IMR-90 (cell line): ENCODE measurements around the gene IZUMO4. TPM values are rescaled to one million over a fixed set of nuclear protein-coding genes. Genes with fewer than 3 reads are reported as not detected.

Experiments
- ATAC-seq: fragments of 200-7000 bp; cut with Tn5 transposase; 2 replicates; pipeline ENCODE4 v1.9.1; 2020; ENCODE audit warnings: low read depth, mild to moderate bottlenecking, moderate library complexity
- BruUV-seq: library from RNA; stranded (reverse); fragments of 400-500 nt; replicated peaks from 2 replicates; lab custom pipeline; 2021; lab: Mats Ljungman, UMichigan
- CTCF ChIA-PET: fragments of 300-600 bp; formaldehyde crosslinking; extraction: SDS; loops from one replicate; lab custom pipeline; 2021; ENCODE audit warnings: antibody characterized with exemption; lab: Yijun Ruan, JAX
- POLR2A ChIA-PET: fragments of 300-600 bp; sonication (Branson Sonifier 250); formaldehyde crosslinking; loops from one replicate; lab custom pipeline; 2022; ENCODE audit warnings: antibody characterized with exemption; ENCODE audit not compliant: unreplicated experiment; lab: Charles Lee
- DNase-seq: peaks from one replicate; pipeline ENCODE4 v3.0.0; 2013
- H2AFZ ChIP-seq: replicated peaks from 2 replicates; pipeline ENCODE3; 2013; ENCODE audit warnings: low read length, mild to moderate bottlenecking; ENCODE audit not compliant: poor library complexity
- H2AK5ac ChIP-seq: 2 replicates; pipeline ENCODE4 v1.6.1; 2013; ENCODE audit warnings: low read depth, low read length, inconsistent platforms
- H2AK9ac ChIP-seq: replicated peaks from 2 replicates; pipeline ENCODE3; 2013; ENCODE audit warnings: mild to moderate bottlenecking, low read depth, low read length, moderate library complexity; ENCODE audit not compliant: poor library complexity
- H2BK120ac ChIP-seq: 2 replicates; pipeline ENCODE4 v1.6.1; 2013; ENCODE audit warnings: low read depth, low read length, inconsistent platforms
- H2BK15ac ChIP-seq: 3 replicates; pipeline ENCODE4 v1.6.1; 2013; ENCODE audit warnings: low read depth, low read length, inconsistent platforms
- H2BK20ac ChIP-seq: 2 replicates; pipeline ENCODE4 v1.6.1; 2013; ENCODE audit warnings: low read depth, mild to moderate bottlenecking, inconsistent platforms, low read length, moderate library complexity
- H2BK5ac ChIP-seq: 2 replicates; pipeline ENCODE4 v1.6.1; 2013; ENCODE audit warnings: mild to moderate bottlenecking, low read depth, low read length, inconsistent platforms; ENCODE audit not compliant: poor library complexity, severe bottlenecking
- H3K14ac ChIP-seq: replicated peaks from 2 replicates; pipeline ENCODE4 v1.6.1; 2013; ENCODE audit warnings: low read depth, low read length, inconsistent platforms
- H3K18ac ChIP-seq: 2 replicates; pipeline ENCODE4 v1.6.1; 2013; ENCODE audit warnings: low read depth, low read length, control low read depth
- H3K23ac ChIP-seq: 2 replicates; pipeline ENCODE4 v1.6.1; 2013; ENCODE audit warnings: low read depth, low read length, inconsistent platforms
- H3K27ac ChIP-seq: 2 replicates; pipeline ENCODE4 v1.5.1; 2013; ENCODE audit warnings: mild to moderate bottlenecking, control low read depth, low read length; ENCODE audit not compliant: insufficient read depth
- H3K27me3 ChIP-seq: 2 replicates; pipeline ENCODE4 v1.6.1; 2013; ENCODE audit warnings: low read length; ENCODE audit not compliant: control insufficient read depth, insufficient read depth
- H3K36me3 ChIP-seq: 2 replicates; pipeline ENCODE4 v1.6.1; 2013; ENCODE audit warnings: low read length, mixed read lengths; ENCODE audit not compliant: control insufficient read depth, insufficient read depth
- H3K4ac ChIP-seq: 2 replicates; pipeline ENCODE4 v1.6.1; 2013; ENCODE audit warnings: low read depth, low read length, inconsistent platforms
- H3K4me1 ChIP-seq: 2 replicates; pipeline ENCODE4 v1.6.1; 2013; ENCODE audit warnings: low read length, mixed read lengths; ENCODE audit not compliant: control insufficient read depth, insufficient read depth
- H3K4me2 ChIP-seq: 2 replicates; pipeline ENCODE4 v1.6.1; 2013; ENCODE audit warnings: low read depth, mild to moderate bottlenecking, control low read depth, low read length, moderate library complexity
- H3K4me3 ChIP-seq: 2 replicates; pipeline ENCODE4 v1.5.1; 2013; ENCODE audit warnings: low read depth, mild to moderate bottlenecking, control low read depth, low read length, moderate library complexity; ENCODE audit not compliant: insufficient read depth
- H3K56ac ChIP-seq: 2 replicates; pipeline ENCODE4 v1.6.1; 2013; ENCODE audit warnings: low read length, inconsistent platforms; ENCODE audit not compliant: insufficient read depth; ENCODE audit errors: extremely low read depth
- H3K79me1 ChIP-seq, 2 experiments: 2 replicates each; pipeline ENCODE4 v1.6.1; 2013; ENCODE audit warnings: low read length in 2 of 2, inconsistent platforms in 1 of 2, low read depth in 1 of 2
- H3K9ac ChIP-seq: 2 replicates; pipeline ENCODE4 v1.6.1; 2013; ENCODE audit warnings: low read depth, low read length, control low read depth
- H3K9me1 ChIP-seq: 2 replicates; pipeline ENCODE4 v1.6.1; 2013; ENCODE audit warnings: low read length, inconsistent platforms; ENCODE audit not compliant: insufficient read depth
- H3K9me3 ChIP-seq: 2 replicates; pipeline ENCODE4 v1.6.1; 2013; ENCODE audit warnings: low read length; ENCODE audit not compliant: control insufficient read depth, insufficient read depth
- H4K20me1 ChIP-seq: 2 replicates; pipeline ENCODE4 v1.6.1; 2013; ENCODE audit warnings: low read length, inconsistent platforms; ENCODE audit not compliant: insufficient read depth
- H4K5ac ChIP-seq: 2 replicates; pipeline ENCODE4 v1.6.1; 2013; ENCODE audit warnings: mild to moderate bottlenecking, low read depth, low read length, control low read depth
- H4K8ac ChIP-seq, 2 experiments: 2 replicates each; pipeline ENCODE4 v1.6.1; 2013; ENCODE audit warnings: low read depth in 2 of 2, low read length in 2 of 2, control low read depth in 1 of 2, inconsistent platforms in 1 of 2
- H4K91ac ChIP-seq: 2 replicates; pipeline ENCODE4 v1.6.1; 2013; ENCODE audit warnings: low read depth, low read length, inconsistent platforms; ENCODE audit not compliant: insufficient read depth
- BHLHE40 ChIP-seq: fragments of 150-350 bp; IDR thresholded peaks from 2 replicates; pipeline ENCODE4 v1.6.1; 2016; ENCODE audit warnings: mild to moderate bottlenecking, low read depth, low read length
- MAFK ChIP-seq: IDR thresholded peaks from 2 replicates; pipeline ENCODE4 v1.6.1; 2012; ENCODE audit warnings: low read depth, low read length, improper control_type of control experiment
- RAD21 ChIP-seq: IDR thresholded peaks from 2 replicates; pipeline ENCODE4 v1.6.1; 2012; ENCODE audit warnings: low read length, improper control_type of control experiment
- SMC3 ChIP-seq: fragments of 150-350 bp; IDR thresholded peaks from 2 replicates; pipeline ENCODE4 v1.6.1; 2016; ENCODE audit warnings: low read depth, mild to moderate bottlenecking, antibody characterized with exemption, low read length, moderate library complexity
- WGBS, 2 experiments: methylation state at CpG; one replicate each; pipeline versions ENCODE4 v1.1.5 to v1.1.7; 2013; ENCODE audit warnings: missing lambda C conversion rate in 2 of 2; ENCODE audit not compliant: insufficient read length in 1 of 2; ENCODE audit errors: extremely low coverage in 2 of 2; 5-methylcytosine and 5-hydroxymethylcytosine counted together
- dilution Hi-C: fragments of 300-500 bp; cut with HindIII; formaldehyde crosslinking; loops from one replicate; pipeline ENCODE4 v1.14.3; 2018; ENCODE audit warnings: low sequenced_read_pairs; ENCODE audit not compliant: unreplicated experiment
- in situ Hi-C: fragments of 300-500 bp; cut with MboI; formaldehyde crosslinking; loops from 3 replicates; pipeline ENCODE4 v1.14.3; 2019; ENCODE audit warnings: low sequenced_read_pairs, inconsistent platforms, mixed read lengths
- intact Hi-C: fragments of 100-400 bp; cut with micrococcal nuclease; formaldehyde crosslinking; loops from 2 replicates; pipeline ENCODE4 v1.10.0; 2022
- polyA plus RNA-seq, 3 experiments: library from polyadenylated mRNA; depleted of rRNA; stranded (reverse); fragments of >200 nt; gene quantifications; 2 replicates each; pipeline ENCODE4 v1.2.3, GENCODE V29; 2012; ENCODE audit warnings: low replicate concordance in 1 of 3
- total RNA-seq: library from RNA; depleted of rRNA; stranded (reverse); fragments of >200 nt; gene quantifications from 2 replicates; pipeline ENCODE4 v1.2.3, GENCODE V29; 2012
- TF ChIP-seq, protein P1 (sequence below): fragments of 150-350 bp; IDR thresholded peaks from 2 replicates; pipeline ENCODE4 v1.6.1; 2016; ENCODE audit warnings: low read depth, mild to moderate bottlenecking, low read length, moderate library complexity, borderline replicate concordance

Gene IZUMO4
- total and polyA plus RNA-seq, 2 of the 4 experiments (the other 2 are of a cell fraction) = 0.72 to 2.8 TPM

DNA sequence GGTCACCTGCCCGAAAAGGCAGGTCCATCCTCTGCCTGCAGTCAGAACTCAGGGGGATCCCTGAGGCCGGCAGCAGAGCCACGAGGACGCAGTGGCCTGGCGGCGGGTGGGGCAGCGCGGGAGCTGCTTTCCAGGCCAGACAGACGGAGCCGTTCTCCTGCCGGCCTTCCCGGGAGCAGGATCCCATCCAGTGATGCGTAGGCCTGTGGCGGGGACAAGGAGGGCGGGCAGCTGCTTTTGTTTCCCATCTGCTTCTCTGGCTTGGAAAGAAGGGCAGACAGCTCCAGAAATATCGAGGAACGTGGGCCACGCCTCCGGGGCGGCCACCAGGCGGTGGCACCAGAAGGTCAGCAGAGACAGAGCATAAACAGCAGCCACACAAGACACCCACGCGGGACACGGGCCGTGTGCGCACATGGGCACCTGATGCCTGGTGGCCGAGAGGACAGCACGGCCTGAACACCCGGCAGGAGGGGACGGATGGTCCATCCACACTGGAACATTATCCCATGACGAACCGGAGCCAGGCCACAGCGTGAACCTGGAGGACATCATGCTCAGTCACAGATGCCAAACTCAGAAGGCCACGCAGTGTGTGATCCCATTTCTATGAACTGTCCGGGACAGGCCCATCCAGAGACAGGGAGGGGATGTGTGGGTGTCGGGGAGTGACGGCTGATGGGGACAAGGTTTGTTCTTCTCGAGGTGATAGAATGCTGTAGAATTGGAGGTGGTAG, 31.8 kb upstream of the IZUMO4 start:
- no peak overlapping the region for H3K27ac ChIP-seq
- ChIA-PET POLR2A (no interaction called here), CTCF (no interaction called here)
- no peak overlapping the region for H4K5ac ChIP-seq
- no peak overlapping the region for H3K4me3 ChIP-seq
- no TSS peak for BruUV-seq
- ATAC-seq (no peak), DNase-seq (no peak)
- dilution Hi-C loops = no loop called here
- no peak overlapping the region for H2BK120ac ChIP-seq
- in situ Hi-C loops = loop anchor here (5.0 kb wide), 1 partner anchor 43 kb away; no protein-coding TSS in a partner anchor
- no peak overlapping the region for H3K18ac ChIP-seq
- no peak overlapping the region for H4K91ac ChIP-seq
- no peaks in the 10 kb centered on the region for H3K9me3 ChIP-seq
- 65% methylated on average over 31 of the region's 38 CpGs; no CpG with 5 or more reads in 1 of the 2 experiments for WGBS, 2 experiments
- no peaks in the 10 kb centered on the region for H3K27me3 ChIP-seq
- no peak overlapping the region for H3K56ac ChIP-seq
- no peak overlapping the region for H3K23ac ChIP-seq
- H3K14ac ChIP-seq = no peak overlapping the region
- H3K79me1 ChIP-seq = peaks cover 2 to 16% of the 10 kb centered on the region in 2 experiments; a peak in 3 of 4 replicates
- no peak overlapping the region; a peak in 1 of 4 replicates for H4K8ac ChIP-seq
- H2AK9ac ChIP-seq = peak overlapping the region; percentile 81
- 0 out of 2 replicates have a peak, but pooled peaks cover 5% of the 10 kb centered on the region for H4K20me1 ChIP-seq
- H3K4me1 ChIP-seq = peaks cover 14% of the 10 kb centered on the region
- no peaks in the 10 kb centered on the region for H3K36me3 ChIP-seq
- H2BK20ac ChIP-seq = no peak overlapping the region
- H2AK5ac ChIP-seq = 0 out of 2 replicates have a peak overlapping the region, but pooled peaks have one; percentile 13
- H2BK15ac ChIP-seq = no peak overlapping the region
- intact Hi-C loops = no loop called here
- H3K9ac ChIP-seq = no peak overlapping the region
- no peak overlapping the region for H3K4me2 ChIP-seq
- H3K4ac ChIP-seq = no peak overlapping the region
- H2BK5ac ChIP-seq = no peak overlapping the region
- H3K9me1 ChIP-seq = peaks cover 7% of the 10 kb centered on the region
- peak overlapping the region; percentile 78 for H2AFZ ChIP-seq
- TF ChIP-seq SMC3 (no peak), MAFK (no peak), RAD21 (no peak), BHLHE40 (no peak)
- TF ChIP-seq, protein P1, sequence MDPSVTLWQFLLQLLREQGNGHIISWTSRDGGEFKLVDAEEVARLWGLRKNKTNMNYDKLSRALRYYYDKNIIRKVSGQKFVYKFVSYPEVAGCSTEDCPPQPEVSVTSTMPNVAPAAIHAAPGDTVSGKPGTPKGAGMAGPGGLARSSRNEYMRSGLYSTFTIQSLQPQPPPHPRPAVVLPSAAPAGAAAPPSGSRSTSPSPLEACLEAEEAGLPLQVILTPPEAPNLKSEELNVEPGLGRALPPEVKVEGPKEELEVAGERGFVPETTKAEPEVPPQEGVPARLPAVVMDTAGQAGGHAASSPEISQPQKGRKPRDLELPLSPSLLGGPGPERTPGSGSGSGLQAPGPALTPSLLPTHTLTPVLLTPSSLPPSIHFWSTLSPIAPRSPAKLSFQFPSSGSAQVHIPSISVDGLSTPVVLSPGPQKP = no peak
